GM19240 (cell line): ENCODE measurements around the gene DCLK2.

Source experiments
- DNase-seq: peaks from one replicate; pipeline ENCODE4 v3.0.0; 2011; ENCODE audit warnings: low spot score; ENCODE audit not compliant: insufficient read length

DCLK2 gene

GRCh38 chr4:150237110-150237872, 159.0 kb downstream of the DCLK2 start:
- DNase-seq, result no peak

- no peak for DNase-seq
Measured at GRCh38 chr4:150238591-150238990, 160.3 kb downstream of the DCLK2 start.

- DNase-seq, result no peak
Measured at GRCh38 chr4:150240011-150240410, 161.8 kb downstream of the DCLK2 start.

GRCh38 chr4:150242820-150243458, 164.7 kb downstream of the DCLK2 start:
- DNase-seq, result peak; percentile 11

GRCh38 chr4:150243932-150244331, 165.7 kb downstream of the DCLK2 start:
- no peak for DNase-seq

- no peak for DNase-seq
Measured at GRCh38 chr4:150244600-150244999, 166.4 kb downstream of the DCLK2 start.

GRCh38 chr4:150247184-150247583, 168.9 kb downstream of the DCLK2 start:
- no peak for DNase-seq

- no peak for DNase-seq
Measured at GRCh38 chr4:150248181-150248580, 169.9 kb downstream of the DCLK2 start.

GRCh38 chr4:150250293-150250997, 172.2 kb downstream of the DCLK2 start:
- no peak for DNase-seq

- no peak for DNase-seq
Measured at GRCh38 chr4:150250998-150251651, 172.9 kb downstream of the DCLK2 start.

- DNase-seq, result no peak
Measured at GRCh38 chr4:150251752-150252190, 173.5 kb downstream of the DCLK2 start.

GRCh38 chr4:150252306-150252705, 174.1 kb downstream of the DCLK2 start:
- no peak for DNase-seq

GRCh38 chr4:150252741-150253140, 174.5 kb downstream of the DCLK2 start:
- no peak for DNase-seq

GRCh38 chr4:150253416-150253815, 175.2 kb downstream of the DCLK2 start:
- no peak for DNase-seq

- no peak for DNase-seq
Measured at GRCh38 chr4:150253965-150254630, 175.9 kb downstream of the DCLK2 start.

GRCh38 chr4:150255610-150256224, 177.5 kb downstream of the DCLK2 start:
- DNase-seq, result no peak

GRCh38 chr4:150256225-150256620, 178.0 kb downstream of the DCLK2 start:
- no peak for DNase-seq

GRCh38 chr4:150256841-150257730, 178.8 kb downstream of the DCLK2 start:
- no peak for DNase-seq

GRCh38 chr4:150258569-150258968, 180.3 kb downstream of the DCLK2 start:
- DNase-seq, result no peak
